CD14-positive monocyte (primary cell): ENCODE data around the gene PFKFB4. TPM values are rescaled to one million over a fixed set of nuclear protein-coding genes. Genes with fewer than 3 reads are reported as not detected.

Experiments
- DNase-seq, 3 donors: peaks; one replicate each; pipeline ENCODE4 v3.0.0-alpha.2; 2011 to 2022
- H2AFZ ChIP-seq: 2 replicates; pipeline ENCODE4 v1.6.0; 2012; ENCODE audit warnings: mild to moderate bottlenecking, low read depth, low read length, inconsistent platforms; ENCODE audit not compliant: insufficient read depth, poor library complexity, severe bottlenecking
- H3K27ac ChIP-seq, 2 donors: 1 replicate in 1 of 2; 2 replicates in 1 of 2; pipeline ENCODE4 v1.5.1; 2012 to 2013; ENCODE audit warnings: low read length in 2 of 2, control low read depth in 1 of 2, inconsistent platforms in 1 of 2, low read depth in 1 of 2, mild to moderate bottlenecking in 1 of 2
- H3K27me3 ChIP-seq, 2 donors: one replicate each; pipeline versions ENCODE4 v1.6.0 to v1.6.1; 2011 to 2013; ENCODE audit warnings: low read length in 2 of 2; ENCODE audit not compliant: control insufficient read depth in 2 of 2, insufficient read depth in 2 of 2
- H3K36me3 ChIP-seq, 2 donors: replicated peaks in 1 of 2; 1 replicate in 1 of 2; 2 replicates in 1 of 2; pipeline versions ENCODE4 v1.5.1 to v1.6.1; 2012 to 2013; ENCODE audit warnings: low read length in 2 of 2, control low read depth in 1 of 2, inconsistent platforms in 1 of 2, mild to moderate bottlenecking in 1 of 2; ENCODE audit not compliant: insufficient read depth in 2 of 2, control insufficient read depth in 1 of 2
- H3K4me1 ChIP-seq, 2 donors: 1 replicate in 1 of 2; 2 replicates in 1 of 2; pipeline versions ENCODE4 v1.5.1 to v1.6.1; 2012 to 2013; ENCODE audit warnings: low read length in 2 of 2, control low read depth in 1 of 2, inconsistent platforms in 1 of 2, mild to moderate bottlenecking in 1 of 2, moderate library complexity in 1 of 2; ENCODE audit not compliant: insufficient read depth in 2 of 2, control insufficient read depth in 1 of 2
- H3K4me2 ChIP-seq: replicated peaks from 2 replicates; pipeline ENCODE3; 2012; ENCODE audit warnings: low read length, moderate library complexity, mild to moderate bottlenecking; ENCODE audit not compliant: poor library complexity, severe bottlenecking; ENCODE audit errors: extremely low read depth
- H3K4me3 ChIP-seq, 3 experiments: fragments of 200-600 bp in 1 of 3; sonication (generic) in 1 of 3; replicated peaks in 1 of 3; 1 replicate in 2 of 3; 2 replicates in 1 of 3; pipeline ENCODE4 v1.5.1; 2011 to 2013; ENCODE audit warnings: low read length in 3 of 3, mild to moderate bottlenecking in 3 of 3, control low read depth in 2 of 3, low read depth in 2 of 3, inconsistent platforms in 1 of 3, moderate library complexity in 1 of 3
- H3K79me2 ChIP-seq: 2 replicates; pipeline ENCODE4 v1.6.0; 2012; ENCODE audit warnings: mild to moderate bottlenecking, control low read depth, inconsistent platforms, low read length, moderate library complexity; ENCODE audit not compliant: insufficient read depth
- H3K9ac ChIP-seq: 2 replicates; pipeline ENCODE4 v1.6.0; 2017; ENCODE audit warnings: low read length, mild to moderate bottlenecking; ENCODE audit not compliant: insufficient read depth, poor library complexity, severe bottlenecking
- H3K9me3 ChIP-seq, 2 donors: replicated peaks in 1 of 2; 1 replicate in 1 of 2; 2 replicates in 1 of 2; pipeline versions ENCODE4 v1.5.1 to v1.6.1; 2012 to 2013; ENCODE audit warnings: low read length in 2 of 2, control low read depth in 1 of 2; ENCODE audit not compliant: control insufficient read depth in 1 of 2, insufficient read depth in 1 of 2
- H4K20me1 ChIP-seq: 2 replicates; pipeline ENCODE4 v1.6.0; 2012; ENCODE audit warnings: mild to moderate bottlenecking, low read length, control low read depth, moderate library complexity; ENCODE audit not compliant: insufficient read depth
- H3K27ac Mint-ChIP-seq, 7 donors: one replicate each; pipeline ENCODE4 v1.8.0; 2020; ENCODE audit warnings: mild to moderate bottlenecking in 7 of 7, mixed read lengths in 7 of 7, moderate library complexity in 6 of 7, inconsistent platforms in 2 of 7
- H3K27me3 Mint-ChIP-seq, 3 donors: one replicate each; pipeline ENCODE4 v1.8.0; 2021 to 2022; ENCODE audit warnings: low read depth in 3 of 3, mild to moderate bottlenecking in 3 of 3, mixed read lengths in 3 of 3, moderate library complexity in 3 of 3, inconsistent platforms in 1 of 3
- H3K36me3 Mint-ChIP-seq, 2 donors: one replicate each; pipeline ENCODE4 v1.8.0; 2020; ENCODE audit warnings: mixed read lengths in 2 of 2, inconsistent platforms in 1 of 2, mild to moderate bottlenecking in 1 of 2
- H3K4me1 Mint-ChIP-seq: one replicate; pipeline ENCODE4 v1.8.0; 2020; ENCODE audit warnings: mild to moderate bottlenecking, mixed read lengths
- H3K4me3 Mint-ChIP-seq, 2 donors: one replicate each; pipeline ENCODE4 v1.8.0; 2020; ENCODE audit warnings: mild to moderate bottlenecking in 2 of 2, mixed read lengths in 2 of 2, moderate library complexity in 1 of 2
- H3K9me3 Mint-ChIP-seq, 7 donors: one replicate each; pipeline ENCODE4 v1.8.0; 2020 to 2022; ENCODE audit warnings: mixed read lengths in 7 of 7, mild to moderate bottlenecking in 6 of 7, moderate library complexity in 6 of 7, inconsistent platforms in 2 of 7
- WGBS: methylation state at CpG from one replicate; pipeline ENCODE4 v1.1.5; 2013; ENCODE audit warnings: missing lambda C conversion rate; ENCODE audit not compliant: insufficient coverage; 5-methylcytosine and 5-hydroxymethylcytosine counted together
- intact Hi-C, 2 donors: fragments of 100-400 bp; cut with micrococcal nuclease; formaldehyde crosslinking; loops; one replicate each; pipeline versions ENCODE4 v1.15.0 to v1.15.1; 2023
- polyA plus RNA-seq, 3 donors: library from polyadenylated mRNA; depleted of rRNA in 1 of 3; unstranded in 2 of 3; stranded (reverse) in 1 of 3; fragments of 300-500 nt in 2 of 3; fragments of >200 nt in 1 of 3; fragmentation: Illumina TruSeq in 2 of 3; gene quantifications; 1 replicate in 2 of 3; 2 replicates in 1 of 3; pipeline ENCODE4 v1.2.3, GENCODE V29; 2012 to 2021
- TF ChIP-seq, protein P1 (sequence below): fragments of 200-600 bp; IDR thresholded peaks from one replicate; pipeline ENCODE4 v1.8.0; 2022; ENCODE audit warnings: antibody characterized with exemption, mild to moderate bottlenecking

The PFKFB4 gene
- polyA plus RNA-seq, 3 donors = 32.2 to 44.9 (median 34.9) TPM

DNA sequence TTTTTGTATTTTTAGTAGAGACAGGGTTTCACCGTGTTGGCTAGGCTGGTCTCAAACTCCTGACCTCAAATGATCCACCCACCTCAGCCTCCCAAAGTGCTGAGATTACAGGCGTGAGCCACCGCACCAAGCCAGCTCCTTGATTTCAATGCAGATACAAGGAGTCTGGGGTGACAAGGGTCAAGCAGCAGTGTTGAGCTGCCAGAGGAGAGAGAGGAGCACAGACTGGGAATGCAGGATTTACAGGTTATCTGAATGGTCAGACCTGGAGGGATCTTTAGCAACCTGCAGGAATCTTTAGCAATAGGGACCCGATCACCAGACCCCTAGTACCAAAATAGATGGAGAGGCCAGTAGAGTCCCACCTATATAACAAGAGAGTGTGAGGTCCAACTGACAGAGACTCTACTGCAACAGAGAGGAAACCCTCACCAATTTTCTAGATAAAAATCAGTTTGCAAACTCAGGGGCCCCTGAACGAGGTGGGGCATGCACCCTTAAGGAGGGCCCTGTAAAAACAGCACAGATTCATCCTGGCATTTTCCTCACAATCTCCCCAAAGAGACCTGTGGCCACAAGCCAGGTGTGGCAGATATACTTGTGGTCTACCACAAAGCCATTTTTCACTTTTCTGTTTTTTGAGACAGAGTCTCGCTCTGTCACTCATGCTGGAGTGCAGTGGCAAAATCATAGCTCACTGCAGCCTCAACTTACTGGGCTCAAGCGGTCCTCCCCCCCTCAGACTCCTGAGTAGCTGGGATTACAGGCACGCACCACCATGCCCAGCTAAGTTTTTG lies 42.0 kb downstream of the PFKFB4 start:
- peaks cover 21 to 33% of the 10 kb centered on the region in 2 donors for H3K36me3 Mint-ChIP-seq
- Histone ChIP-seq H3K9ac (no peak overlapping the region), H3K27me3 (no peaks in the 10 kb centered on the region), H3K4me3 (no peak overlapping the region), H2AFZ (no peak overlapping the region), H3K9me3 (no peaks in the 10 kb centered on the region), H3K27ac (no peak overlapping the region), H3K36me3 (peaks cover 20 to 24% of the 10 kb centered on the region in 2 donors), H4K20me1 (no peaks in the 10 kb centered on the region), H3K4me1 (peaks cover 4 to 17% of the 10 kb centered on the region in 2 donors), H3K4me2 (no peak overlapping the region), H3K79me2 (no peaks in the 10 kb centered on the region)
- TF ChIP-seq, protein P1, sequence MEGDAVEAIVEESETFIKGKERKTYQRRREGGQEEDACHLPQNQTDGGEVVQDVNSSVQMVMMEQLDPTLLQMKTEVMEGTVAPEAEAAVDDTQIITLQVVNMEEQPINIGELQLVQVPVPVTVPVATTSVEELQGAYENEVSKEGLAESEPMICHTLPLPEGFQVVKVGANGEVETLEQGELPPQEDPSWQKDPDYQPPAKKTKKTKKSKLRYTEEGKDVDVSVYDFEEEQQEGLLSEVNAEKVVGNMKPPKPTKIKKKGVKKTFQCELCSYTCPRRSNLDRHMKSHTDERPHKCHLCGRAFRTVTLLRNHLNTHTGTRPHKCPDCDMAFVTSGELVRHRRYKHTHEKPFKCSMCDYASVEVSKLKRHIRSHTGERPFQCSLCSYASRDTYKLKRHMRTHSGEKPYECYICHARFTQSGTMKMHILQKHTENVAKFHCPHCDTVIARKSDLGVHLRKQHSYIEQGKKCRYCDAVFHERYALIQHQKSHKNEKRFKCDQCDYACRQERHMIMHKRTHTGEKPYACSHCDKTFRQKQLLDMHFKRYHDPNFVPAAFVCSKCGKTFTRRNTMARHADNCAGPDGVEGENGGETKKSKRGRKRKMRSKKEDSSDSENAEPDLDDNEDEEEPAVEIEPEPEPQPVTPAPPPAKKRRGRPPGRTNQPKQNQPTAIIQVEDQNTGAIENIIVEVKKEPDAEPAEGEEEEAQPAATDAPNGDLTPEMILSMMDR = no peak
- peaks cover 20% of the 10 kb centered on the region for H3K4me1 Mint-ChIP-seq
- 59% methylated on average over 3 of the region's 8 CpGs for WGBS
- intact Hi-C loops = no loop called here
- H3K9me3 Mint-ChIP-seq = peaks cover 0 to 1% (median 0%) of the 10 kb centered on the region in 7 donors
- peak overlapping the region in 2 of 7 donors; percentile 24 to 58 for H3K27ac Mint-ChIP-seq
- H3K4me3 Mint-ChIP-seq = no peak overlapping the region
- DNase-seq = no peak
- H3K27me3 Mint-ChIP-seq = no peaks in the 10 kb centered on the region

DNA sequence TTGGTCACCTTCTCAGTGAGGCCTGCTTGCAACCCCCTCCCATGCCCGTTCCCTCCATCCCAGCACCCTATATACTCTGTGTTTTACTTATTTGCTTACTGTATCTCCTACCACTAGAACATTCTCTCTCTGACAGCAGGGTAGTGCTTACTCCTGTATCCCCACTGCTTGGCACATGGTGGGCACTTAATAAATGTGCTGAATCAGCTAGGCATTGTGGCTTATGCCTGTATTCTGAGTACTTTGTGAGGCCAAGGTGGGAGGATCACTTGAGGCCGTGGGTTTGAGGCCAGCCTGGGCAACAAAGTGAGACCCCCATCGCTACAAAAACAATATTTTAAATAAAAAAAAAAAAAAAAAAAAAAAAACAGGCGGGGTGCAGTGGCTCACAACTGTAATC lies 45.1 kb downstream of the PFKFB4 start:
- H3K4me1 Mint-ChIP-seq = peaks cover 32% of the 10 kb centered on the region

More for the DNA sequence above, 45.1 kb downstream of the PFKFB4 start:
- no peak for DNase-seq
- Histone ChIP-seq H3K9ac (no peak overlapping the region), H3K27me3 (no peaks in the 10 kb centered on the region), H3K79me2 (no peaks in the 10 kb centered on the region), H3K4me2 (no peak overlapping the region), H4K20me1 (no peaks in the 10 kb centered on the region), H3K4me3 (no peak overlapping the region), H3K36me3 (no peaks in the 10 kb centered on the region), H3K4me1 (peaks cover 16 to 27% of the 10 kb centered on the region in 2 donors), H3K27ac (no peak overlapping the region), H2AFZ (no peak overlapping the region), H3K9me3 (no peaks in the 10 kb centered on the region)
- Mint-ChIP-seq H3K4me3 (no peak overlapping the region), H3K36me3 (peaks cover 7 to 11% of the 10 kb centered on the region in 2 donors), H3K27me3 (no peaks in the 10 kb centered on the region), H3K9me3 (peaks cover 0 to 1% (median 0%) of the 10 kb centered on the region in 7 donors), H3K27ac (peak overlapping the region in 1 of 7 donors; percentile 16)
- TF ChIP-seq, protein P1 = no peak
- intact Hi-C loops = no loop called here
- WGBS = no CpG with 5 or more reads among the region's 4 CpGs
